Activated T-helper 1 cell treated with anti-CD3 and anti-CD28 coated beads, Interleukin-2, amount 50 U/mL, for 16 hours (primary cell): ENCODE measurements around the gene MRPS12.

Source experiments
- DNase-seq, 2 donors: peaks; one replicate each; pipeline ENCODE4 v3.0.0-alpha.2; 2020; ENCODE audit warnings: low read depth in 1 of 2, low spot score in 1 of 2

Gene MRPS12

DNA sequence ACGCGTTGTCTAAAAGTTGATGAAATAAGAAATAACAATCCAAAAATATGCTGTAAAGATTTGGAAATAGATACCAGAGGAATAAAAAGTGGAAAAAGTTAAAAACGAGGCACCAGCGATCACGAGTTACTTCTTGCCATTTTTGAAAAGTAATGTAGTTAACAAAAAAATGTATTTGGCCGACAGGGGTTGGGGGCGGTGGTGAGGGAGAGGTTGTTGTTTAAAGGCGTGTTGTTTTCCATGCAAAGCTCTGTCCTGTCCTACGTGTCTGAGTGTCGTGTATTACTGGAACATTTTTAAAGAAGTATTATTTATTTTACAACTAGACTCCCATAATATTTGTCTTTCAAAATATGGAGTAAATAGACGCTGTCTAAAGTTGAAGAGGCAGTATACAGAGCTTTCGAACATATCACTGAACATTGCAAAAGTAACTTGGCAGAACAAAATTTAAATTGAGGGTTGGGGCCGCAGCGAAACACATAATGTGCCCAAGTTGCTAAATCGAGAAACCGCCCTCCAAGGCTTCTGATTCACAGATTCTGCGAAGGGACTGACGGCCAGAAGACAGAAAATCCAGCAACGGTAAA, 44.0 kb downstream of the MRPS12 start:
- DNase-seq, result no peak

DNA sequence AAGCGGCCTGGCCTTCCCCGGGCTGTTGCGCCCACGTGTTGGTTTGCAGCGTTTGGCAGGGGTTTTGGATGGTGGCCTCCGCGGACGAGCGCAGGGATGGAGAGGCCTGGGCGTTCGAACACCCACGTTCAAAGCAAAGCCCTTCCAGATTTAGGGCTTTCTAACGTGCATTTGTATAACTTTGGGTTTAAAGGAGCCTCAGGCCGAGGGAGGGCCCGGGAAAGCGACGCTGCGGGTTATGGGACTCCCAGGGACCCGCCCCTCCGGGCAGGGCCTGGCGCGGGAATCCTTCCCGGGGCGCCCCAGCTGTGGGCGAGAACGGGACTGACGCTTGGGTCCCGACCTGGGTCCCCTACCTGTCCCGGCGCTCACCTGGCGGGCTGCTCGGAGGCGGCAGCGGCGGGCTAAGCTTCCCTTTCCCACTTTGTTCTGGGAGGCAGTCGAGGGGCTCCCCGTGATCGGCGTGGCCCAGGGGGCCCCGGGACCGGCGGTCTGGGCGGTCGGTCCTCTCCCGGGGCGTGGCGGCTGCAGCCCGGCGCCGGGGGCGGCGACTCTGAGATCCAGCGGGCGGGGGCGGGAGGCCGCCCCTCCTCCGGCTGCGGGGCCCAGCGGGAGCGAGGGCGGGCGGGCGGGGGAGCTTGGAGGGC, 44.6 kb downstream of the MRPS12 start, which contains the start of gene FBXO17:
Gene FBXO17 (minus strand): TSS at position 529 of the 647 bp plus-strand sequence. CDS start 25,423 bp downstream, outside the sequence.
- DNase-seq, result no peak

DNA sequence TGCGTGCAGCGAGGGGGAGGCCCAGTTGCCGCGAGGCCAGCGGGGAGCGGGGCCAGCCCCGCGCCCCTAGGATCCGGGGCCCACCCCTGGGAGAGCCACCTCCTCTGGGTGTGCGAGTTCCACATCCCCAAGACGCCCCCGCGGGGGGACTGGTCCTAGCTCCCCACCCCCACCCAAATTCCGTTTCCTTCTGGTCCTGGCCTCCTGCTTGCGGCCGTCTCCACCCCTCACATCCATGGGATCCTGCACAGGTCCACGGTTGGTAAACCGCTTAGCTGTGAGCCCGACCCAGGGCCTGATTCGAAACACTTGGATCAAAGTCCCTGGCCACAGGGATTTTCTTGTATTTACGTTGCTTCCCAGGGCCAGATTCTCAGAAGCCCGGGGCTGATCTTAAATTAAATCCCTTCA, 45.1 kb downstream of the MRPS12 start:
- DNase-seq, result no peak

DNA sequence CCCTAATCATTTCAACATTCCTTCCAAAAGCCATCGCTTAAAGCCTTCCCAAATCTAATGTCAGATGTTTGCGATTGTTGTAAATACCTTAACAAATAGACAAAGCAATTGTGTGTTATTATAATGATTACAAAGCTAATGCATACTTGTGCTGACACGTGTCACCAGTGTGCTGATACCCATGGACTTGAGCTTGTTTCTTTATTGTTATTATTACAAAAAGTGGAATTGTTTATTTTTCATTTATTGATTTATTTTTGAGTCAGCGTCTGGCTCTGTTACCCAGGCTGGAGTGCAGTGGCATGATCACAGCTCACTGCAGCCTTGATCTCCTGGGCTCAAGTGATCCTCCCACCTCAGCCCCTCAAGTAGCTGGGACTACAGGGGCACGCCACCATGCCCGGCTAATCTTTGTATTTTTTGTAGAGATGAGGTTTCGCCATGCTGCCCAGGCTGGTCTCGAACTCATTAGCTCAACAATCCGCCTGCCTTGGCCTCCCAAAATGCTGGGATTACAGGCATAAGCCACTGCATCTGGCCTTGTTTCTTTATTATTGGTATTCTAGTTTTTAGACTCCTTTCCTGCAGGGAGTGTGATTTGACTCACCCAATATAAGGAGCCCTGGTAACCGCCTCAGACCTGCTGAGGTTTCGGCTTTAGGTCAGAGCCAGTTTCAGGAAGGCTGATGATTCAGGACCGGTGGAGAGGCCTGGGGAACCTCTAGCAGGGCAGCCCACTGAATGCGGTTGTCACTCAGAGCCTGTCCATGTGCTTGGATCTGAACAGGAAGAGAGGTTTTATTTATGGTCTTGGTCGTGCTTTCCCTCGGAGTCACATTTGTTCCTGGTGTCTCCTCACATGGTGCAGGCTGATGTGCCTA, 46.9 kb downstream of the MRPS12 start:
- no peak for DNase-seq

DNA sequence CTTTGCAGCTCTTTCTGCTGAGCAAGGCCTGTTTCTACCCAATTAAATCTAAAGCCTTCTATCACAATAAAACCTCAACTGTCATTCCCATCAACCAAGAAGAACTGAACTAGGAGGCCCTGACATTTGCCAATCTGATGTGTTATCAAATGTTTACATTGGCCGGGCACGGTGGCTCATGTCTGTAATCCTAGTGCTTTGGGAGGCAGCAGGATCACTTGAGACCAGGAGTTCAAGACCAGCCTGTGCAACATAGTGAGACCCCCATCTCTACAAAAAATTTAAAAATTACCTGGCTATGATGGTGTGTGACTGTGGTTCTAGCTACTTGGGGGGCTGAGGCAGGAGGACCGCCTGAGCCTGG, 47.6 kb downstream of the MRPS12 start:
- DNase-seq, result no peak

DNA sequence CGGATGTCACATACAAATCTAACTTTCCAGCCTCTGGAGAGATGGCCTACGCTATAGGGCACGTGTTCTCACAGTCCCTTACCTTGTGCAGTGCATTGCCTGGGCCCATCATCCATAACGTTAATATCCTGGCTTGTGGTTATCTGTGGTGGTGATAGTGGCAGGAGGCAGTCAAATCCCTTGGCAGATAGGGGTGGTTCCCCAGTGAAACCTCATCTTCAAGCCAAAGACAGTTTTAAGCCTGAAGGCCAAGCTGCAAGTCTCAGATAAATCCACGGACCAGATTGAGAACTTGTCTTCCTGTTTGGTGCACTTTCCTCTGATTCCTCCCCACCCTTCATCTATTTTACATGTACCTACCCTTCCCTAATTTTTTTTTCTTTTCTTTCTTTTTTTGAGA, 49.1 kb downstream of the MRPS12 start:
- no peak for DNase-seq

DNA sequence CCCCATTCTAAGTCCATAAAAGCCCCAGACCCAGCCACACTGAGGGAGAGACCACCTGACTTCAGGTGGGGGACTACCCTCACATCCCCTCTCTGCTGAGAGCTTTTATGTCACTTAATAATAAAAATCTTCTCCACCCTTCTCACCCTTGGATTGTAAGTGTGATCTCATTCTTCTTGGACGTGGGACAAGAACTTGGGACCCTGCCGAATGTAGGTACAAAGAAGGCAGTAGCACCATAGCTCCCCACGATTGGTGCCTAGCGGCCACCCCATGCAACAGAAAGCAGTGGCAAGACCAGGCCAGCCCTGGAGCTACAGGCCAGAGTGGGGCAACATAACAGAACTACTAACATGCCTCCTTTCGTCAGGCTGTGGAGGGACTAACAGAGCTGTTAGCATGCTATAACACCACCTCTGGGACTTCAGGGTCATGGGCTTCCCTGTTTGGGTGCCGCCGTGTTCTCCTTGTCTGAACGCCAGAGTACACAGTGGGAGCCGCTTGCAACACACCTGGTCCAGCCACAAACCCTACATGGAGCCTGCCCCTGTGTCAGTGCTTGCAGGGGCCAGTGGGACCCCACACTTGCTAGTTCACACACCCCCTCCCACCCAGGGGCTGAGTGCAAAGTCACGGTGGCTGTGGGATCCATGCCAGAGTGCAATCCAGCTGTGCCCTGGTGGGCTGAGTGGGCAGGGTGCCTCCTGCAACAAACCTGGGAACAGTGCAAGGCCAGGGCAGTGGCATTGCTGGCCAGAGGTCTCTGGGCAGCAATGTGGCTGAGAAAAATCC, 50.0 kb downstream of the MRPS12 start:
- DNase-seq, result no peak
